ENCODE results near the gene PLCH1.

PLCH1 gene

GRCh38 chr3:155780291-155780690, 35.4 kb upstream of the PLCH1 start:
- no peak for TF ChIP-seq PPARA (CRISPR knock-in tag; IDR thresholded peaks at IDR 0.05; ENCODE audit: borderline replicate concordance)
- TF ChIP-seq, protein P1, sequence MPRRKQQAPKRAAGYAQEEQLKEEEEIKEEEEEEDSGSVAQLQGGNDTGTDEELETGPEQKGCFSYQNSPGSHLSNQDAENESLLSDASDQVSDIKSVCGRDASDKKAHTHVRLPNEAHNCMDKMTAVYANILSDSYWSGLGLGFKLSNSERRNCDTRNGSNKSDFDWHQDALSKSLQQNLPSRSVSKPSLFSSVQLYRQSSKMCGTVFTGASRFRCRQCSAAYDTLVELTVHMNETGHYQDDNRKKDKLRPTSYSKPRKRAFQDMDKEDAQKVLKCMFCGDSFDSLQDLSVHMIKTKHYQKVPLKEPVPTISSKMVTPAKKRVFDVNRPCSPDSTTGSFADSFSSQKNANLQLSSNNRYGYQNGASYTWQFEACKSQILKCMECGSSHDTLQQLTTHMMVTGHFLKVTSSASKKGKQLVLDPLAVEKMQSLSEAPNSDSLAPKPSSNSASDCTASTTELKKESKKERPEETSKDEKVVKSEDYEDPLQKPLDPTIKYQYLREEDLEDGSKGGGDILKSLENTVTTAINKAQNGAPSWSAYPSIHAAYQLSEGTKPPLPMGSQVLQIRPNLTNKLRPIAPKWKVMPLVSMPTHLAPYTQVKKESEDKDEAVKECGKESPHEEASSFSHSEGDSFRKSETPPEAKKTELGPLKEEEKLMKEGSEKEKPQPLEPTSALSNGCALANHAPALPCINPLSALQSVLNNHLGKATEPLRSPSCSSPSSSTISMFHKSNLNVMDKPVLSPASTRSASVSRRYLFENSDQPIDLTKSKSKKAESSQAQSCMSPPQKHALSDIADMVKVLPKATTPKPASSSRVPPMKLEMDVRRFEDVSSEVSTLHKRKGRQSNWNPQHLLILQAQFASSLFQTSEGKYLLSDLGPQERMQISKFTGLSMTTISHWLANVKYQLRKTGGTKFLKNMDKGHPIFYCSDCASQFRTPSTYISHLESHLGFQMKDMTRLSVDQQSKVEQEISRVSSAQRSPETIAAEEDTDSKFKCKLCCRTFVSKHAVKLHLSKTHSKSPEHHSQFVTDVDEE (CRISPR knock-in tag; IDR thresholded peaks at IDR 0.05) = no peak
- TF ChIP-seq ZNF70 (CRISPR knock-in tag; IDR thresholded peaks at IDR 0.05) = no peak
- TF ChIP-seq ZC3H10 (CRISPR knock-in tag; IDR thresholded peaks at IDR 0.05) = no peak
- TF ChIP-seq ISL1 (CRISPR knock-in tag; IDR thresholded peaks at IDR 0.05) = no peak
- TF ChIP-seq TOX (CRISPR knock-in tag; IDR thresholded peaks at IDR 0.05; ENCODE audit: borderline replicate concordance) = no peak
- TF ChIP-seq ZFP30 (CRISPR knock-in tag; IDR thresholded peaks at IDR 0.05) = no peak
- no peak for TF ChIP-seq POU6F1 (CRISPR knock-in tag; IDR thresholded peaks at IDR 0.05; ENCODE audit: borderline replicate concordance, low read depth)
- no peak for TF ChIP-seq TCF4 (CRISPR knock-in tag; IDR thresholded peaks at IDR 0.05; ENCODE audit: borderline replicate concordance)
- TF ChIP-seq ZFP3 (CRISPR knock-in tag; IDR thresholded peaks at IDR 0.05) = no peak
- TF ChIP-seq RARB (CRISPR knock-in tag; IDR thresholded peaks at IDR 0.05) = no peak
- TF ChIP-seq CSDC2 (CRISPR knock-in tag; IDR thresholded peaks at IDR 0.05) = no peak
- TF ChIP-seq OSR1 (CRISPR knock-in tag; IDR thresholded peaks at IDR 0.05) = no peak
- TF ChIP-seq CREB5 (CRISPR knock-in tag; IDR thresholded peaks at IDR 0.05; ENCODE audit: low read depth) = no peak
- no peak for TF ChIP-seq GLIS3 (CRISPR knock-in tag; IDR thresholded peaks at IDR 0.05)
- ATAC-seq = no peak

DNA sequence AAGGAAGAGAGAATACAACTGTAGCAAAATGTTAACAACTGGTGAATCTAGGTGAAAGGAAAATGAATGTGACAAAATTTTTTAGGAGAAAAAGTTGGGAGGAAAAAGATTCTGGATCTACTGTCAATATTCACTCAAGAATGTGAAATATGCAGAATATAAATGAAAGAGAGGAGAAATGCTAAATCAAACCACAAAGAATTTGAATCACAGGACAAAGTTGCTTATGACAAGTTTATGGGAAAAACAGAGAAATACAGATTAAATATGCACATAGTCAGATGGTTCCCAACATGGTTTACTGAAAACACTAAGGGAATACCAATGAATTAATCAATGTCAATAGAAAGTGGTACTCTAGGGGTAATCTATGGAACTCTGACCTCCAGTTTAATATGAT, 33.6 kb upstream of the PLCH1 start:
- TF ChIP-seq TCF4 (CRISPR knock-in tag; IDR thresholded peaks at IDR 0.05; ENCODE audit: borderline replicate concordance) (no peak), ISL1 (CRISPR knock-in tag; IDR thresholded peaks at IDR 0.05) (no peak), ZFP30 (CRISPR knock-in tag; IDR thresholded peaks at IDR 0.05) (no peak)
- ATAC-seq = no peak

DNA sequence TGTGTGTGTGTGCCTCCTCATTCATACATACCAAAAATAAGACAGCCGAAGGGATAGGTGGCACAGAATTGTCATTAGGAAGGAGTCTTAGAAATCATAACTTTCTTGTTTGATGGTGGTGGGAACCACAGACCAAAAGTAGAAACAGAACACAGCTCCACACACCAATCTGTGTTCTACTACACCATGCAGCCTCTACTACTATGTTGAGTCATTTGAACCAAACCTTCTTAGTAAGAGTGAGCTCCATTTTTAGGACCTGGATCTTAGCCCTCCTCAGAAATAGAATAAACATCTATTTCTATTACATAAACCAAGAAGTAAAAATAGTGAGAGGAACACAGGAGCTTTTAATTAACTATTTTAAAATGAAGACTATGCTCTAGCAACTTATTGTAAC, 27.9 kb upstream of the PLCH1 start:
- TF ChIP-seq POU6F1 (CRISPR knock-in tag; IDR thresholded peaks at IDR 0.05; ENCODE audit: borderline replicate concordance, low read depth) (no peak), RARB (CRISPR knock-in tag; IDR thresholded peaks at IDR 0.05) (no peak), OSR1 (CRISPR knock-in tag; IDR thresholded peaks at IDR 0.05) (no peak), SNAI2 (CRISPR knock-in tag; IDR thresholded peaks at IDR 0.05) (no peak)
- TF ChIP-seq, protein P2, sequence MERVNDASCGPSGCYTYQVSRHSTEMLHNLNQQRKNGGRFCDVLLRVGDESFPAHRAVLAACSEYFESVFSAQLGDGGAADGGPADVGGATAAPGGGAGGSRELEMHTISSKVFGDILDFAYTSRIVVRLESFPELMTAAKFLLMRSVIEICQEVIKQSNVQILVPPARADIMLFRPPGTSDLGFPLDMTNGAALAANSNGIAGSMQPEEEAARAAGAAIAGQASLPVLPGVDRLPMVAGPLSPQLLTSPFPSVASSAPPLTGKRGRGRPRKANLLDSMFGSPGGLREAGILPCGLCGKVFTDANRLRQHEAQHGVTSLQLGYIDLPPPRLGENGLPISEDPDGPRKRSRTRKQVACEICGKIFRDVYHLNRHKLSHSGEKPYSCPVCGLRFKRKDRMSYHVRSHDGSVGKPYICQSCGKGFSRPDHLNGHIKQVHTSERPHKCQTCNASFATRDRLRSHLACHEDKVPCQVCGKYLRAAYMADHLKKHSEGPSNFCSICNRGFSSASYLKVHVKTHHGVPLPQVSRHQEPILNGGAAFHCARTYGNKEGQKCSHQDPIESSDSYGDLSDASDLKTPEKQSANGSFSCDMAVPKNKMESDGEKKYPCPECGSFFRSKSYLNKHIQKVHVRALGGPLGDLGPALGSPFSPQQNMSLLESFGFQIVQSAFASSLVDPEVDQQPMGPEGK (CRISPR knock-in tag; IDR thresholded peaks at IDR 0.05; ENCODE audit: borderline replicate concordance) = no peak
- no peak for ATAC-seq

DNA sequence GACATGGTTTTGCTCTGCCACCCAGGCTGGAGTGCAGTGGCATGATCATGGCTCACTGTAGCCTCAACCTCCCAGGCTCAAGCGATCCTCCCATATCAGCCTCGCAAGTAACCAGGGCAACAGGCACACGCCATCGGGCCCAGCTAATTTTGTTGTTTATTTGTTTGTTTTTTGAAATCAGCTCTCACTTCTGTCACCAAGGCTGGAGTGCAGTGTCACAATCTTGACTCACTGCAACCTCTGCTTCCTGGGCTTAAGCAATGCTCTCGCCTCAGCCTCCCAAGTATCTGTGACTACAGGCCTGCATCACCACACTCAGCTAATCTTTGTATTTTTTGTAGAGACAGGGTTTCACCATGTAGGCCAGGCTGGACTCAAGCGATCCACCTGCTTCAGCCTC, 26.3 kb upstream of the PLCH1 start:
- ATAC-seq = no peak
- TF ChIP-seq CSRNP3 (CRISPR knock-in tag; IDR thresholded peaks at IDR 0.05) (no peak), RARB (CRISPR knock-in tag; IDR thresholded peaks at IDR 0.05) (no peak), OSR1 (CRISPR knock-in tag; IDR thresholded peaks at IDR 0.05) (no peak), ISL1 (CRISPR knock-in tag; IDR thresholded peaks at IDR 0.05) (no peak), POU6F1 (CRISPR knock-in tag; IDR thresholded peaks at IDR 0.05; ENCODE audit: borderline replicate concordance, low read depth) (no peak), ZNF565 (CRISPR knock-in tag; conservative IDR thresholded peaks at IDR 0.05; ENCODE audit: low read depth) (no peak), BACH2 (CRISPR knock-in tag; IDR thresholded peaks at IDR 0.05; ENCODE audit: borderline replicate concordance) (no peak)
- TF ChIP-seq, protein P1 (CRISPR knock-in tag; IDR thresholded peaks at IDR 0.05) = no peak
